Fibroblast of the conjunctiva (primary cell): ENCODE data around the gene PEMT.
"Not testable (repeated sequence)": the region's sequence is repeated elsewhere in the genome, so short reads cannot be mapped to it uniquely, and the experiment has no call there.

Experiments used
- DNase-seq: peaks from one replicate; pipeline ENCODE4 v3.0.0-alpha.2; 2010; ENCODE audit warnings: low read depth

PEMT gene, protein sequence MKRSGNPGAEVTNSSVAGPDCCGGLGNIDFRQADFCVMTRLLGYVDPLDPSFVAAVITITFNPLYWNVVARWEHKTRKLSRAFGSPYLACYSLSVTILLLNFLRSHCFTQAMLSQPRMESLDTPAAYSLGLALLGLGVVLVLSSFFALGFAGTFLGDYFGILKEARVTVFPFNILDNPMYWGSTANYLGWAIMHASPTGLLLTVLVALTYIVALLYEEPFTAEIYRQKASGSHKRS

DNA sequence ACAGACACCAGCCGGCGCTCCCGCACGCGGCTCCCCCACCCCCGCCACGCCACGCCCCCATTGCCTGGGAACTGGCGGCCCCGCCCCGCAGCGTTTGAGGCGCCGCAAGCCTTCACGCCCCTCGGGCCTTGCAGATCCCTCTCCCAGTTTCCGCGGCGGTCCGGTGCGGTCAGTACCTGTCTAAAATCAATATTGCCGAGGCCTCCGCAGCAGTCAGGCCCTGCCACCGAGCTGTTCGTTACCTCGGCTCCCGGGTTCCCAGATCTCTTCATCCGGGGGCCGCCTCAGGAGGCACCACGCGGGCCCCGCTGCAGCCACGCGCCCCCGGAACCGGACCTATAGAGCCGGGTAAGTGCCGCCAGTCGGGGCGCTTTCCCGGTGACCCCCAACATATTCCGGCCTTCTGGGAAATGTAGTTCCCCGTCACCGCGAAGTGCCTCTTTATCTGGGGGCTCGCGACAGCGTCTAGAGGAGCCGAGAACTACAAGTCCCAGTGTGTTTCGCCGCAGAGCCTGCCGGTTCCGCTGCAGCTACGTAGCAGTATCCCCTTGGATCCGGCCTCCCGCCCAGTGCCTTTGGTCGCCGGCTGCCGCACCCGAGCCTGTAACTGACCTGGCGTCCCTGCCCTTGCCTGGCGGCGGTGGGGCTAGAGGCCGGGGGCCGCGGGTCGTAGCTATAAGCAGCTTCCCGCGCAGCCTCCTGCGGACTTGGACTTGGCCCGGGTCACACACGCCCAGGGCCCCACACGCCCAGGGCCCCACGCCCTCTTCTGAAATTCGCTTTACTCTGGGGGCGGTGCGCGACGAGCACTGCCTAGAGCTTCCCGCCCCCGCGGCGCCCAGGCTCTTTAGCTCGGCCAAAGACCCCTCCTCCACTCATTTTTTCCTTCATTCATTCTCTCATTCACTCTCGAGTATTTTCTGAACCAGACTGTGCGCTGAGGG, at the start of gene PEMT:
PEMT (minus strand) TSS at position 354 of the 944 bp plus-strand sequence; CDS start at position 272, 82 bp downstream.
- DNase-seq = peak; percentile 98

DNA sequence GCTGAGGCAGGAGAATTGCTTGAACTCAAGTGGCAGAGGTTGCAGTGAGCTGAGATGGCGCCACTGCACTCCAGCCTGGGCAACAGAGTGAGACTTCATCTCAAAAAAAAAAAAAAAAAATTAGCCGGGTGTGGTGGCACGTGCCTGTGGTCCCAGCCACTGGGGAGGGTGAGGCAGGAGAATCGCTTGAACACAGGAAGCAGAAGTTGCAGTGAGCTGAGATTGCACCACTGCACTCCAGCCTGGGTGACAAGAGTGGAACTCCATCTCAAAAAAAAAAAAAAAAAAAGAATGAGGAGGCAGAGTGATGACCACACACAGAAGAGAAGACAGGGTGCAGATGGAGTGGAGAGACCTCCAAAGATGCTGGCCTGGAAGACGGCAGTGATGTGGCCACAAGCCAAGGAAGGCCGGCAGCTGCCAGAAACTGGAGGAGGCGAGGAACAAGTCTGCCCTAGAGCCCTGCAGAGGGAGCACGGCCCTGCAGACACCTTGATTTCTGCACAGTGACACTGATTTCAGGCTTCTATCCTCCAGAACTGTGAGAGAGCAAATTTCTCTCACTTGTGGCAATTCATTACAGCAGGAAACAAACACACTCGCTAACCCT, 48.3 kb upstream of the PEMT start:
- not testable (repeated sequence) for DNase-seq

DNA sequence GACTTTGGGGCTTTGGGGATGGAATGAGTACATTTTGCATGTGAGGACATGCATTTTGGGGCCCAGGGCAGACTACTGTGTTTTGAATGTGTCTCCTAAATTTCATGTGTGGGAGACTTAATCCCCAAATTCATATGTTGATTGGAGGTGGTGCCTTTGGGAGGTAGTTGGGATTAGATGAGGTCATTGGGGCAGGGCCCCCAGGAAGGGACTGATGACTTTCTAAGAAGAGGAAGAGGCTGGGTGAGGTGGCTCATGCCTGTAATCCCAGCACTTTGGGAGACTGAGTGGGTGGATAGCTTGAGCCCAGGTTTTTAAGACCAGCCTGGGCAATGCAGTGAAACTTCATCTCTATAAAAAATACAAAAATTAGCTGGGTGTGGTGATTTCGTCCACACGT, 47.0 kb upstream of the PEMT start:
- no peak for DNase-seq

DNA sequence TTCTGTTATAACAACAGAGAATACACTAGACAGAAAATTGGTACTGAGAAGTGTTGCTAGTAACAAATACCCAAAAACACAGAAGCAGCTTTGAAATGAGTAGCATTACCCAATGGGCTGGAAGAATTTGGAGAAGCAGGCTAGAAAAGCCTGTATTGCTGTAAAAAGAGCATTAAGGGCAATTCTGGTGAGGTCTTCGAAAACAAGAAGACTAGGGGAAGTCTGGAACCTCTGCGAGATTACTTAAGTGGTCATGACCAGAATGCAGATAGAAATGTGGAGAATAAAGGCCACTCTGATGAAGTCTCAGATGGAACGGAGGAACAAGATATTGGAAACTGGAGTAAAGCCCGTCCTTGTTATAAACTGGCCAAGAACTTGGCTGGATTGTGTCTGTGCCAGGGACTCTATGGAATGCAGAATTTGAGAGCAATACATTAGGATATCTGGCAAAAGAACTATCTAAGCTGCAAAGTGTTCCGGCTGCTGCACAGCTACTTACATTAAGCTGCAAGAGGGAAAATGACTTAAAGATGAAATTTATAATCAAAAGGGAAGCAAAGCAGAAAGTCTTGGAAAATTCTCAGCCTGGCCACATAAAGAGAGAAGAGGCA, 44.9 kb upstream of the PEMT start:
- no peak for DNase-seq

DNA sequence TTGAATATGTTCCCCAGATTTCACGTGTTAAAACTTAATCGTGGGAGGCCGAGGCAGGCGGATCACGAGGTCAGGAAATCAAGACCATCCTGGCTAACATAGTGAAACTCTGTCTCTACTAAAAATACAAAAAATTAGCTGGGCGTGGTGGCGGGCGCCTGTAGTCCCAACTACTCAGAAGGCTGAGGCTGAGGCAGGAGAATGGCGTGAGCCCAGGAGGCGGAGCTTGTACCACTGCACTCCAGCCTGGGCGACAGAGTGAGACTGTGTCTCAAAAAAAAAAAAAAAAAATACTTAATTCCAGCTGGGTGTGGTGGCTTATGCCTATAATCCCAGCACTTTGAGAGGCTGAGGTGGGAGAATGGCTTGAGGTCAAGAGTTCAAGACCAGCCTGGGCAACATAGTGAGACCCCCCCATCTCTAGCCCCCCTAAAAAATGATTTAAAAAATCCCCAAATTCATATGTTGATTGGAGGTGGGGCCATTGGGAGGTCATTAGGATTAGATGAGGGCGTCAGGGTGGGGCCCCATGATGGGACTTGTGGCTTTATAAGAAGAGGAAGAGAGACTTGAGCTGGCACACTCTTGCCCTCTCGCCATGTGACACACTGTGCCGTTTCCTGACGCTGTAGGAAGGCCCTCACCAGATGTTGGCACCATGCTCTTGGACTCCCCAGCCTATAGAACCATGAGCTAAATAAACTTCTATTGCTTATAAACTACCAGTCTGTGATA, 44.2 kb upstream of the PEMT start:
- DNase-seq = not testable (repeated sequence)

DNA sequence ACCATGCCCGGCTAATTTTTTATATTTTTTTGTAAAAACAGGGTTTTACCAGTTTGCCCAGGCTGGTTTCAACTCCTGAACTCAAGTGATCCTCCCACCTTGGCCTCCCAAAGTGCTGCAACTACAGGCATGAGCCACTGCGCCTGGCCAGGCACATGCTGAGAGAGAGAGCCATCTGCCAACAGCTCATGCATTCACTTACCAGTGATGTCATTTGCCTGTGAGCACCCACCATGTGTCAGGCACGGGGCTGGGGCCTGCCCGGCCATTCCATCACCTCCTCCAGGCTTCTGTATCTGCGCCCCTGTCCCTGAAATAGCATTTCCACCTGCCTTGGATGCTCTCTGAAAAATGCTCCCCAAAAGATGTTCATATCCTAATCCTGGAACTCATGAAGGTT, 43.6 kb upstream of the PEMT start:
- DNase-seq = no peak

DNA sequence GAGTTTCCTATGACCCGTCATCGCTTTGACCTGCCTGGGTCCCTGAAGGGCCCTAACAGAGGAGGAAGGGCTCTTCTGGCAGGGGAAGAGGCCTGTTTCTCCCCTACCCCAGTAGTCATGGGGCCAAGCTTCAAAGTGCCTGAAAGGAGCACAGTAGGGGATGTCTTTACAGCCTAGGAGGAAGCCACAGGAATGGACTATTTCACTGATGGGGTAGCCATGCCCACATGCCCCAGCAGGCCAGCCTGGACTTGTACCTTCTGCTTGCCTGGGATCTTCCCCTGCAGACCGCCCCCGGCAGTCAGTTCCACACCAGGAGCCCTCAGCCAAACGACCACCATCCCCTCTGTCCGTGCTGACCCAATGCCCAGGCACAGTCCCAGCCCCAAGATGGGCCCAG, 41.8 kb upstream of the PEMT start:
- DNase-seq = no peak

DNA sequence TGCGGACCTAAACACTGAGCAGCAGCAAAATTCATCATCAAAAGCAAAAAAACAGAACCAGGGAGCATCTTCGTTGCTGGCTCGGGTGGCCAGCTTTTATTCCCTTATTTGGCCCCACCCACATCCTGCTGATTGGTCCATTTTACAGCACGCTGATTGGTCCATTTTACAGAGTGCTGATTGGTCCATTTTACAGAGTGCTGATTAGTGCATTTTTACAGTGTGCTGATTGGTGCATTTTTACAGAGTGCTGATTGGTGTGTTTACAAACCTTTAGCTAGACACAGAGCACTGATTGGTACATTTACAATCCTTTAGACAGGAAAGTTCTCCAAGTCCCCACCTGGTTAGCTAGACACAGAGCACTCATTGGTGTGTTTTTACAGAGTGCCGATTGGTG, 41.2 kb upstream of the PEMT start:
- not testable (repeated sequence) for DNase-seq

DNA sequence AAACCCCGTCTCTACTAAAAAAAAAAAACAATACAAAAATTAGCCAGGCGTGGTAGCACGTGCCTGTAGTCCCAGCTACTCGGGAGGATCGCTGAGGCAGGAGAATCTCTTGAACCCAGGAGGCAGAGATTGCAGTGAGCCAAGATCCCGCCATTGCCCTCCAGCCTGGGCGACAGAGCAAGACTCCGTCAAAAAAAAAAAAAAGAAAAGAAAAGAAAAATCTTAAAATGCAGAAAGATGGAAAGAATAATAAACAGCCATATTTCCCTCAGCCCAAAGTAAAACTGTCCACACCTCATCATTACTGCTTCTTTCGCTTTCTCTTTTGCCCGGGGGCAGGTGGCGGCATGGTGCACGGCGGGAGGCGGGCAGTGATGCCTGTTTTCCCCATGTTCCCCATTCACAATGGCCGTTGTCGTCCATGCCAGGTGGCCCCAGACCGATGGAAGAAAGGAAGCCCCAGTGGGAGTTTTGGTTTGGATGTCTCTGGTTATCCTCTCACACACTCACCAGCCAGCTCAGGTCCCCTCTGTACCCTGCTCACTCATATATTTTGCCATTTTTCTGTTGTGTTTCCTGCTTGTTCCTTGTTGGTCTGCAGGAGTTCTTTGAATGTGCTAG, 37.0 kb upstream of the PEMT start:
- DNase-seq = no peak

DNA sequence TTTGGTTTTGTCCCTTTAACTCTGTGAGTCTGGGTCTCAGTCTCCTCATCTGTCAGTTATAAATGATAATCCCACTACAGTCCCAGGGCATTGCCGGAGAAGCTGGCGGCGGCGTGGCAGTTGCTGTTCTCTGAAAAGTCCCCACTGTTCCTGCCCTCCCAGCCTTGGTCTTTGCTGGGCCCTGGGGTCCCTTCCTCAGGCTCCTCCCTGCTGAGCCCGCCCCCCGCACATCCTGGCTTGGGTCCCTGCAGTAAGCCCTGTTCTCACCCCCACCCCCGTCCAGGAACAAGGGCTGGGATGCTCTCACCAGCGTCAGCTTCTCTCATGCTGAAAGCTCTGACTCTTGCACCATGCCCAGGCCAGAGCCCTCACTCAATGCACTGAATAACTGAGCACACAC, 35.3 kb upstream of the PEMT start:
- DNase-seq = no peak

DNA sequence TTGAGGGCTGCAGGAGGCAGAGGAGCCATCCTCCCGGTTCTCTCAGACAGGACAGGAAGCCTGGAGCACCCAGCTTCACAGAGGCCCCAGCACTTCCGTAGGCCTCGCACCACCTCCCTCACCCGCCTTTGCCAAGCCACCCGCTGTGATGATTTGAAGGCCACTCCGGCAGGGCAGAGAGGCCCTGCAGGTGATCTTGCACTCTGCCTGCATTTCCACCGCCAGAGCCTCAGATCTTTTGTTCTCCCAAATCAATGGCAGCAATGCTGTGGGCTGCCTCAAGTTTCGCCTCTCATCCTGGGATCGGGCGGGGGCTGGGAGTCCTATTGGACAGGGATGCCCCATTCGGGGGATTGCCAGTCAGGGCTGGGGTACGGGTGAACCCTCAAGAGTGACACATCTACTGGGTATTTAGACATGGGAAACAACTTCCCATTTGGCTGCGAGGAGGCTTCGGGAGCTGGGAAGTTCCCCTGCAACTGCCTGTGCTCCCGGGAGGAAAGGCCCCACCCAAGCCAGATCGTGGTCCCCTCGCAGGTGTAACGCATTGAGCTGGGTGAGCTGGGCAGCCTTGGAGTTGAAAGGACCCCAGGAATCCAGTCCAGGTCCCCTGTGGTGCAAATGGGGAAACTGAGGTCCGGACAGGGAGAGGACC, 34.8 kb upstream of the PEMT start:
- DNase-seq = no peak

DNA sequence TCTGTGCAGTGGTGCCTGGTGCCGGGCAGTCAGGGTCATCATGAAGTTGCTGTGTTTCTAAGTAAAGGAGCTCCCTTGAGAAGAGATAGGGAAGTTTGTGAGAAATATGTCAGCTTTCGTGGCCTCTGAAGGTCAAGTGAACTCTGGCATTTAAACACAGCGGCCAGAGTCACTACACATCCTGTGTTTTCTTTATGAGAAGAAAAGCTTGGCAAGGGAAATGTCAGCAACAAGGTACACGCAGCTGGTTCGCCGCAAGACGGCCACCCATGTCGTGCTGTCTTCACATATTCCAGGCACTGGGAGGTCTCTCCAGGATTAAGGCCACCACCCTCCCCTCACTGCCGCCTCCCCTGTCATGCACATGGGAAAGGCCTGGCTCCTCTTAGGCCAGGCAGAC, 33.2 kb upstream of the PEMT start:
- DNase-seq = no peak

DNA sequence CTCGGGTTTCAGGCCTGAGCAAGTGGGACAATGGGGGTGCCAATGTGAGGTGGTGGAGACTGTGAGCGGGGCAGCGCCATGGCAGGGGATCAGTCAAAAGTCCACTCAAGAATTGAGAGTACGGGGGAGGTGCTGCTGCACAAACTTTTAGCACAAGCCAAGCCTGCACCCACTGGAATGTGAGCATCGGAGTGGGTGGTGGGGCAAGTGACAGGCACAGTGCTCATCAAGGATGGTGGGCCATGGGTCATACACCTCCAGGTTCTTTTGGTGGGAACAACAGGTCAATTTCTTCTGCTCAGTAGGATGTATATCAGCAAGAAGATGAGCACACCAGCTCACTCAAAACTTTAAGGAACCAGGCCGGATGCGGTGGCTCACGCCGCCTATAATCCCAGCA, 32.4 kb upstream of the PEMT start:
- DNase-seq = no peak

DNA sequence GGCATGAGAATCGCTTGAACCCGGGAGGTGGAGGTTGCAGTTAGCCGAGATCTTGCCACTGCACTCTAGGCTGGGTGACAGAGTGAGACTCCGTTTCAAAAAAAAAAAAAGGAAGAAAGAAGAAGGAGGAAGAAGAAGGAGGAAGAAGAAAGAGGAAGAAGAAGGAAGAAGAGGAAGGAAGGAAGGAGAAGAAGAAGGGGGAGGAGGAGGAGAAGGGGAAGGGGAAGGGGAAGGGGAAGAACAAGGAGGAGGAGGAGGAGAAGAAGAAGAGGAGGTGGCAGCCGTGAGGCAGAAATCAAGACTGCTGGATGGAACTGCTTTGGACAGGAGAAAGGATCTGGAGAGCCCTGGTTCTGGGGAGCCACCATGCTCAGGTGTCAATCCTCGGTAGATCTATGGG, 29.7 kb upstream of the PEMT start:
- no peak for DNase-seq

DNA sequence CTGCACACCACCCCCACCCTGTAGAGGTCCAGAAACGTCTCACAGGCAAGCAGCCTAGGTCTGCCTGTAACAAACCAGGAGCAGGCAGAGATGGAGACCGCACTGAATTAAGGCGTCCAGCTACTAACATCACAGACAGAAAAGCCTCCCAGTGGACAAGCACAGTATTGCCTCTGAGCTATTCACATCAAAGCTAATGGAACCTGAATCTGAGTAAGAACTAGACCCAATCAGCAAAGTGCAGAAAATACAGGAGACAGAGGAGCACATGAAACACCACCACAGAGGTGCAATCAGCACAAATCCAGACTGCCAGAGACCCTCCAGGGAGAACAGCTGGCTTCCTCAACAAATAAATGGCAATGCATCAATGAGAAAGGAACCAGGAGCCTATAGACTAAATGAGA, 22.2 kb upstream of the PEMT start:
- peak; percentile 71 for DNase-seq

DNA sequence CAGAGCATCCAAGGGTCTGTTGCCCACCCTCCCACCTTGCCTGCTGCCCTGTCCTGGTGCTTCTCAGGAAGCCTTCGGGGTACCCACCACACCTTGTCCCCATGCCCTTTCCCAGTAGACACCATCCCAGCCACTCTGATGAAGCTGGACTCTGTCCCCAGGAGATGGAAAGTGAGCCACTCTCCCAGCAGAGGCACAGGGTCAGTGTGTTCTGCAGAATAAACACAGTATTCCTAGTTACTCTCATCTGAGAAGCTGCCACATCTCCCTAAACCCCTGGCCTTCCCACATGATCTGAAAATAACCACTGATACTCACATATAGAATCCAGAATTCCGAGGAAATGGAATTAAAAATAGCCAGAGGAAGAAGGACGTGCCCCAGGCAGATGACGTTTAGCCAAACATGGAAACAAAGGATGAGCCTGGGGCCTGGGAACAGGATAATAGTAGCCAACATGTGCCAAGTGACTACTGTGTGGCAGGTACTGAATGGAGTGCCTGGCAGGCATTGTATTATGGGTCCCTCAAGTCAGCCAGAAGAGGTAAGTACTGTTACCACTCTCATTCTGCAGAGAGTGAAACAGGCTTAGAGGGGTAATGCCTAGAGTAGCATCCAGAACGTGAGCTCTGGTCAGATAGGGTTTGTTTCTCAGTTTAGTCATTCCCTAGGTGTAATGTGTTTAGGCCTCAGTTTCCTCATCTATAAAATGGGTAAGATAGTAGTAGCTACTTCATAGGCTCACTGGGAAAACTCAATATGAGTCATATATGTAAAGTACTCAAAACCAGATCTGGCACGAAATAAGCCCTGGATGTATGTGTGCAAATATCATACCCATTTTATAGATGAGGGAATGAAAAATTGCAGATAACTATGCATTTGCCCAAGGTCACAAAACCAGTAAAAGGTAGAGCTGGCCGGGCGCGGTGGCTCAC, 20.8 kb upstream of the PEMT start:
- no peak for DNase-seq

DNA sequence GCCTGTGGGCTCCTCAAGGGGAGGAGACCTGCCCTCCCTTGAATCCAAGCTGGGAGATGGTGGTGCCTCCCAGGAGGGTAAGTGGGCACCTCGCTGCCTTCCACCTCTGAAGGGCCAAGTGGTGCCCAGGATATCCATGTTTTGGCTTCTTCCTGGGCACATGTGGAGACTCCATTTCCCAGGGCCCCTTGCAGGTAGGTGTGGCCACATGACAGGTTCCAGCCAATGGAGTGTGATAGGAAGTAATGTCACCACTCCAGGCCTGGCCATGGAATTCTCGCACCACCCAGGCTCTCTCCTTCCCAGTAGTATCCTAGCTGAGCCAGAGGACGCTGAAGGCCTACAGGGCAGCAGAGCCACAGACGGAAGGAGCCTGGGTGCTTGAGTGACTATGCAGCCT, 17.6 kb upstream of the PEMT start:
- DNase-seq = no peak

DNA sequence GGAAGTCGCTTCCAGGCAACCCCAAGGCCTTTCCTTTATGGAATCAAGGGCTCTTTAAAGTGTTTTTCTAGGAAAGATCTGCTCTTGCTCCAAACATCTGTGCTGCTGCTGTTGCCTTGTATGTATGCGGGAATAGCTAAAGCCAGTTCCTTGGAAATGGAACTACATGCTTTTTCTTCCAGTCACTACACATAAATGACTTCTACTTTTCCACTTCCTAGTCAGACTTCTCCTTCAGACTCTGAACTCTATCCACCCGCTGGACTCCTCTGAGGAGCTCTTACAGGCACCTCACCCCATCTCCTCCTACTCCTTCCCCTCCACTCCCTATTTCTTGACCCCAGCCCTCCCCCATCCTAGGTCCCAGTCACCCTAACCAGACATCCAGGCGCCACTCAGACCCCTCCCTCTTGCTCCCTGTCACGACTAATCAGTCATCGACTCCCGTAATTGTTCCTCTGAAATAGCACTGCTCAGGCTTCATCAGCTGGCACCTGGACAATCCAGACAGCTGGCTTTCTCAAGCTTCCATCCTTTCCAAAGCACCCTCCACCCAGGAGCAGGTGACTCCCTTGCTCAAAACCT, 15.0 kb upstream of the PEMT start:
- no peak for DNase-seq

DNA sequence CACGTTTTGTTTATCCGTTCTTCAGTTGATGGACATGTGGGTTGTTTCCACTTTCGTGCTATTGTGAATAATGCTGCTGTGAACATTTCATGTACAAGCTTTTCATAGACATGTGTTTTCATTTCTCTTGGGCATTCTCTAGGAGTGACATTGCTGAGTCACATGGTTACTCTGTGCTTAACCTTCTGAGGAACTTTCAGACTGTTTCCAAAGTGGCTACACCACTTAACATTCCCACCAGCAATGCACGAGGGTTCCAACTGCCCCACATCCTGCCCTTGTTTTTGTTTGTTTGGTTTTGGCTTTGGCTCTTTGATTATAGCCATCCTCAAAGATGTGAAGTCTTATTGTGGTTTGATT, 14.2 kb upstream of the PEMT start:
- DNase-seq = peak; percentile 8
